Mucosa of gallbladder (tissue), 1 donor: ENCODE results near the gene ZBTB37. TPM values are rescaled to one million over a fixed set of nuclear protein-coding genes. Genes with fewer than 3 reads are reported as not detected.
A peak's percentile ranks its signal among the peaks of the same experiment; 100 is the strongest.
"Not testable (repeated sequence)": the region's sequence is repeated elsewhere in the genome, so short reads cannot be mapped to it uniquely, and the experiment has no call there.

Source experiments
- DNase-seq: peaks from one replicate; pipeline ENCODE4 v3.0.0-alpha.2; 2020; ENCODE audit warnings: low spot score
- total RNA-seq: library from RNA; stranded (reverse); gene quantifications from one replicate; pipeline ENCODE4 v1.2.1, GENCODE V29; 2021
- donor health status: DM: no; HTN: no; CAD: no.

Gene ZBTB37
- total RNA-seq, 1 donor from 2014 or later = 13.0 TPM

GRCh38 chr1:173865468-173866164 is 2.6 kb upstream of the ZBTB37 start:
- no peak for DNase-seq

- DNase-seq = no peak
Observed at GRCh38 chr1:173866413-173867115, 1.6 kb upstream of the ZBTB37 start.

- DNase-seq = no peak
Observed at GRCh38 chr1:173867141-173867752, 933 bp upstream of the ZBTB37 start.

- peak; percentile 99 for DNase-seq
Observed at GRCh38 chr1:173867753-173868265, 371 bp upstream of the ZBTB37 start, which contains the start of gene GAS5. TSS of gene GAS5 (minus strand) at chr1:173867989.

- no peak for DNase-seq
Observed at GRCh38 chr1:173869021-173869359, 810 bp downstream of the ZBTB37 start.

GRCh38 chr1:173870252-173871075 is 2.3 kb downstream of the ZBTB37 start:
- DNase-seq = peak; percentile 22

GRCh38 chr1:173871091-173871490 is 2.9 kb downstream of the ZBTB37 start:
- no peak for DNase-seq

- DNase-seq = no peak
Observed at GRCh38 chr1:173871500-173871899, 3.3 kb downstream of the ZBTB37 start.

- DNase-seq = no peak
Observed at GRCh38 chr1:173876732-173877131, 8.6 kb downstream of the ZBTB37 start.

- no peak for DNase-seq
Observed at GRCh38 chr1:173878251-173878650, 10.1 kb downstream of the ZBTB37 start.

GRCh38 chr1:173881117-173881516 is 12.9 kb downstream of the ZBTB37 start:
- DNase-seq = not testable (repeated sequence)

GRCh38 chr1:173884701-173885100 is 16.5 kb downstream of the ZBTB37 start:
- DNase-seq = no peak

- DNase-seq = no peak
Observed at GRCh38 chr1:173886746-173887611, 18.8 kb downstream of the ZBTB37 start.

GRCh38 chr1:173887627-173888026 is 19.4 kb downstream of the ZBTB37 start:
- no peak for DNase-seq

- no peak for DNase-seq
Observed at GRCh38 chr1:173888749-173889148, 20.6 kb downstream of the ZBTB37 start.

GRCh38 chr1:173889885-173890284 is 21.7 kb downstream of the ZBTB37 start:
- DNase-seq = no peak

GRCh38 chr1:173893611-173894010 is 25.4 kb downstream of the ZBTB37 start:
- DNase-seq = no peak

- DNase-seq = no peak
Observed at GRCh38 chr1:173894189-173894588, 26.0 kb downstream of the ZBTB37 start.

GRCh38 chr1:173900427-173900826 is 32.2 kb downstream of the ZBTB37 start:
- no peak for DNase-seq

- no peak for DNase-seq
Observed at GRCh38 chr1:173900992-173901391, 32.8 kb downstream of the ZBTB37 start.
